ENCODE results near the gene DDO.

DDO gene

DNA sequence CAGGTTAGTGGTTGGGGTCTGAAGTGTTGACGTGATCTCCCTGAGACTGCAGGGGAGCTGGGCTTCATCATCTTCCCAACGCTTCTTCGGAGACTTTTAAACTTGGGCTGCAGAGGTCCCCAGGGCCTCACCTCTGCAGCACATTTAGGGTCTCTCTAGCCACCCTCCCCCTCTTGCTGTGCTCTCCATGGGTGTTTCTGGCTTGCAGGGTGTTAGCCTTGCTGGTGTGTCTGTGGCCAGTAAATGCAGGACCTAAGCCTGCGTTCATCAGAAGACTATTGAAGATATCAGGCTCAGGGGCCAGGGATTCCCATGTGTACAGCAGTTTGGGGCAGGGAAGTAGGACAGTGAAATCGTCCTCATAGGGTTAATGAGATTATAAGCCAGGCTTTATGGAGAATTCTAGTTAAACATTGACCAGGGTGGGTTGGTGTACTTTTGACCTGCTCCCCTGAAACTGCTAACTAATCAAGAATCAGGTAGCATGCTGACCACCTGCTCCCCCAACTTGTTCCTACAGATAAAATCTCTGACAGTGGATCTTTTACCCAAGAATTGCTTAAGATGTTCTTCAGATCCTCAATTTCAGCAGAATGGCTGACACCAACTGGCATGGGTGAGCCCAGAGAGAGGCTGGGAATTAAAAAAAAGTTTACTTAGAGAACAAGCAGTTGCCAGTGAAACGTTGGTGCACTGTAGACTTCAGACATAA is 3.8 kb upstream of the DDO start:
- DNase-seq (ENCODE audit: low read depth): no peak

GRCh38 chr6:110418594-110418993 is 3.2 kb upstream of the DDO start:
- DNase-seq (ENCODE audit: low read depth): no peak

GRCh38 chr6:110414669-110415068 is 706 bp downstream of the DDO start:
- DNase-seq (ENCODE audit: low read depth): no peak

DNA sequence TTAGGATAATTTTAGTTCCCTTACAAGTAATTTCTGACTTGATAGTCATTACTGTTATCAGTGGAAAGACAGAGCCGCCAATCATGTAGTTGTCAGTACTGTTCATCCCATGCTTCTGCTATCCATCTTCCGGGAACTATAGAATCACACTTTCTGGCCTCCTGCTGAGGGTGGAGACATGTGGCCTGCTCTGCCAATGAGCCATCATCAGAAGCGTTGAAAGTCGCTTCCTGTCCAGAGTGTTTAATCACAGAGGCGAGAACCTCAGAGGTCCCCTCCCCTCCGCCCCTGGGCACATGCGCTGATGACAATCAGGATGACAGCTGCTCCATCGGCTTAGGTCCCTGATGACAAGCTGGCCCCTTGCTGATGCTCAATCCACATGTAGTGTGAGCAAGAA is 3.0 kb downstream of the DDO start:
- no peak for DNase-seq (ENCODE audit: low read depth)

DNA sequence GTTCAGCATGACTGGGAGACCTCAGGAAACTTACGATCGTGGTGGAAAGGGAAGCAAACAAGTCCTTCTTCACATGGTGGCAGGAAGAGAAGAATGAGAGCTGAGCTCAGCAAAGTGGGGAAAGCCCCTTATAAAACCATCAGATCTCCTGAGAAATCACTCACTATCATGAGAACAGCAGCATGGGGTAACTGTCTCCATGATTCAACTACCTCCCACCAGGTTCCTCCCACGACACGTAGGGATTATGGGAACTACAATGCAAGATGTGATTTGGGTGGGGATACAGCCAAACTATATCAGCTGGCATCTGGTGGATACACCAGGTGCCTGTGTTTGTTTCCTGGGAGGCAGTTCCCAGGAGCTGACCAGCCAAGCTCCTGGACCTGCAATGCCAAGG is 4.9 kb downstream of the DDO start:
- no peak for DNase-seq (ENCODE audit: low read depth)

- no peak for DNase-seq (ENCODE audit: low read depth)
Measured at GRCh38 chr6:110409794-110410193, 5.6 kb downstream of the DDO start.

DNA sequence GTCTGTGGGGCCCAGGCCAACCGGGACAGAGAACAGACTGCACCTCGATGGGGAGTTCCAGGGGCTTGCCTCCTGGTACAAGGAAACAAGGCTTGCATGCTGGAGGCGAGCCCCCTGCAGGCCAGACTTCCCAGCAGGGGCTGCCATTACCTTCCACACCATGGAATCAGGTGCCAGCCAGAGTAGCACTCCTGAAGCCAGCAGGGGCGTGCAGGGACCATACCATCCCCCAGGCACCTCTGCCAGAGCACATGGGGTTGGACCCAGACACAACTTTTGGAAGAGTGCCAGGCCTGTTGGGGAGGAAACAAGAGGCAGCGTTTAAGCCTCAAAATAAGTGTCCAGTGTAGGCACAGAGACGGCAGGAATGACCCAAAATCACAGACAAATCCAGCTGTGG is 6.5 kb downstream of the DDO start:
- no peak for DNase-seq (ENCODE audit: low read depth)

DNA sequence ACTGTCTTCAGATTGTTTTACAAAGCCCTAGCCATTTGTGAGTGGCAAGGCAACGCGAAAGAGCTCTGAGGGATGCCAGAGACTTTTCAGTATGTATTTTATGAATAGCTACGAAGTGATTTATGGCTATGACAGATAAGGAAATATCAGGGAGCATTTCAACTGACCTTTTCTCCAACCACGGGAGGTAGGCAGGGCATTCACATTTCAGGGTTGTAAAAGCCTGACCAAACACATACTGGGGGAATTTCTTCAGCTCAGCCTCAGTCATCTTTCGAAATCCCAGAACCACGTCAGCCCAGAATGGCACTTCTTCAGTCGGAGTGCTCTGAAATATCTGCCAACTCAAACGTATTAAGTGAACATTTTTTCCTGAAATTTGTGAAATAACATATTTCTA is 10.8 kb downstream of the DDO start:
- DNase-seq (ENCODE audit: low read depth): no peak

GRCh38 chr6:110401585-110402176 is 13.7 kb downstream of the DDO start:
- DNase-seq (ENCODE audit: low read depth): no peak

- DNase-seq (ENCODE audit: low read depth): no peak
Measured at GRCh38 chr6:110400208-110400607, 15.2 kb downstream of the DDO start.

DNA sequence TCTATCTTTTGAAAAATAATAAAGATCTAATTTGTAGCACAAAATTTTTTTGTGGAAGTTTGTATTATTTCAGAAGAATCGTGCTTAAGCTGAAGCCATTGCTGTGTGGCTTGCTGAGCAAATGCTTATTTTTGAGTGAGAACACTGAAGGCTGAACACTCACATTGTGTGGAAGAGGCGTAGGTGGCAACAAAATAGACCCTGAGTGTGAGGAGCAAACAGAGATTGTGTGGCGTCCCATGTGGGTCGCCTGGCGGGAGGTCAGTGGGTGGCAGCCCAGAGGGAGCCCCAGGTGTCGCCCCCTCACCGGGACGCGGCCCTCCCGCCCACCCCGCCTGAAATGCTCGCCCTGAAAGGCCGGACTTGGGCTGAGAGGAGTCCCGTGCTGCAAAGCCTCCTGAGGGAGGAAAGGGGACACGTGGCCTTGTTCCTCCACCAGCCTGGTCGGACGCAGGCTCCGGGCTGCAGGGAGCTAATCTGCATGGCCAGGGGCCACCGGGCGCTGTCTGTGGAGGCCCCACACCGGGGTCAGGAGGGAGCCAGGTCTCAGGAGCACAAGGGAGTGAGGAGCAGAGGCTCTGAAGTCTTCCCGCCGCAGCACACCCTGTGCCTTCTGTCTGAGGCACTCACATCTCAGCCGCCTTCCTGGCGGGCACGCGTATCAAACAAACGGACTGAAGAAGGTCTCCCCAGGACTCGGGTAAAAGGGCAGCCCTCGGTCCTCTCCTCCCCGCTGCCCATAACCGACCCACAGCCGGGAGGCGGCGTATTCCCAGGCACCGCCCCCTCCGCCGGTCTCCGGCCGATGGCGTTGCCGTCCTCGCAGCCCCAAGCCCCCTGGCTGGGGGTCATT is 15.9 kb downstream of the DDO start:
- no peak for DNase-seq (ENCODE audit: low read depth)

- no peak for DNase-seq (ENCODE audit: low read depth)
Measured at GRCh38 chr6:110398778-110399177, 16.6 kb downstream of the DDO start.

GRCh38 chr6:110395221-110395620 is 20.2 kb downstream of the DDO start:
- DNase-seq (ENCODE audit: low read depth): no peak

DNA sequence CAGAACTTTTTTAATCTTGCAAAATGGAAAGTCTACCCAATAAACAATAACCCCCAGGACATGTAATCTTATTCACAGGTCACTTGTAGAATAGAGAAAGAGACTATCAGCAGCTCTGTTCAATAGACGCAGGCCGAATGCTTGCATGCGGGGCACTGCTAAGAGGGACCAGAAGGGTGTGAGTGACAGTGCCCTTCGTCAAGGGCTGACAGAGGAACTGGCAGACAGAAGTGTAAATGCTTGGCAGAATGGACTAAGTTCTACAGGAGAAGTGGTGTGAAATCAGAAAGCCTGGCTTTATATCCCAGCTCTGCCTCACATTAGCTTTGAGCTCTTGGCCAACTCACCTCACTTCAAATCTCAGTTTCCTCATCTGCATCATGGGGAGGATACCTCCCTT is 21.0 kb downstream of the DDO start:
- DNase-seq (ENCODE audit: low read depth): no peak

- DNase-seq (ENCODE audit: low read depth): no peak
Measured at GRCh38 chr6:110392727-110393126, 22.6 kb downstream of the DDO start.

DNA sequence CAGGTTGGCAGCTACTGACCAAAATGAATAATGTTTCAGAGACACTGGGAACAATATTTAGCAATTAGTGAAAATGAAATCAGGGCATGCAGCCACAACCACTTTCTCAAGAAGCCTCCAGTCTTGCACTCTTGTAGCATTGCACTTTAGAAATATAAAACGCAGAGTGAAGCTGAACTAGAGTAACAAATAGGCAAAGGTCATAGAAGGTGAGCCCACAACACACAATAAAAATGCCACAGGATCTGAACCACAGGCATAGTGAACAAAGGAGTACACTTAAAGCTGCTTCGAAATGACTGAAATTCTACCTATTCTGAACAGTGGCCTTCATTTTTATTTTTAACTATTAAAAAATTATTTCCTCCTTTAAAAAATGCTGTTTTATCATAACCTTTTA is 25.0 kb downstream of the DDO start:
- no peak for DNase-seq (ENCODE audit: low read depth)

DNA sequence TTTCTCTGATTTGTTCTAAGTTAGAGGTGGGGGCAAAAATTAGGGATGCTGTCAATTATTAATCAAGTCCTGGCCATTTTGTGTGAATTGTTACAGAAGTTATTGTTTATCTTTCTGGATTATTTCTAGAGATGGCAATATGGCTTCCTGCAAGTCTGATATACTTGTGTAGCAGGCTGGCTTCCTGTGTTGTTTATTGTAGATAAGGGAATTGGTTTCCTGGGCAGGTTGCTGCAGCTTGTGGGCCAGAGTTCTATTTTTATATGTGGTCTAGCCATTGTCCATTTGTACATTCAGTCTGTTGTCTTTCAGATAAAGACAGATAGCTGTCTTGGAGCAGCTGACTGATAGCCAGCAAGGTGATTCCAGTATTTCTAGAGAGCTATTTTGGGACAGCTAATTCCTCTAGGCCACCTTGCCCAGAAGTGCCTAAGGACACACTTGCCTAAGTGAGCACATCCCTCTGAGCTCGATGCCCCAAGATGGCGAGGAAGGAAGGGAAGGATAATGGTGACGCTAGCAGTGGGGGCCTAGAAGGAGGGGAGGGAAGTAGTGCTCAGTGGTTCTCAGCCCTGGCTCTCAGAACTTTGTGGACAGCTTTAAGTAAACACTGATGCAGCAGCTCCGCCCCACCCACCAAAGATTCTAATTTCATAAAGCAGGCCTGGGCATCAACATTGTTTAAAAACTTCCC is 25.5 kb downstream of the DDO start:
- no peak for DNase-seq (ENCODE audit: low read depth)

DNA sequence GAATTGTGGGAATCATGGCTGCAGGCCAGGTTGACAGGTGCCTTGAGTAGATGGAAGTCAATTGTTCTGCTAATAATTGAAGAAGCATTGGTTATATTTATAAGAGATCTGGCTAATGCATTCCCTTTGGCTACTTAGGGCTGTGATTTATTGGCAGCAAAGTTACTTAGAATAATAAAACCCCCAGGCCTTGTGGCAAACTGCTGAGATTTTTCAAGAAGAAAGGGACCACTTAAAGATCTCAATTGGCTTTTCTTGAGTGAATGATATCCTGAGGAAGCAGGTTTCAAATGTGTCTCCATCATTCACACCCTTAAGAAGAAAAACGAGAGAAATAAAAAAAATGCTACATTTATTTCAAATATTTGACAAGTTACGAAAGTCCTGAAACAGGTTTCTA is 27.4 kb downstream of the DDO start:
- DNase-seq (ENCODE audit: low read depth): no peak

- no peak for DNase-seq (ENCODE audit: low read depth)
Measured at GRCh38 chr6:110385458-110385863, 29.9 kb downstream of the DDO start.

DNA sequence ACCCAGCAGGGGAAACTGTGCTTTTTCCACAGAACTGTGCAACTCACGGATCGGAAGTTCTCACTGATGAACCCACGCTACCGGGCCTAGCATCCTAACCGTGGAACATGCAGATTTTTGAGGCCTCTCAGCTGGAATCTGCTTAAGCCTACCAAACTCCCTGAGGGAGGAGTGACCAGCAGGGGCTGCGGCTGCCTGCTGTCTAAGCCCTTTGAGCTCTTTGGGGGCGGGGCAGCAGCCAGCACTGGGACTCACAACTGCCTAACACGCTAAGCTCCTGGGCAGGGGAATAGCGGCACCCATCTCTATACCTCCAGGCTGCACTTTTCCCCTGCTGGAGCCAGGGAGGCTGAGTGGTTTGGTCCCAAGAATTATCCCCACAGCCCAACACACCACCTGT is 36.8 kb downstream of the DDO start:
- no peak for DNase-seq (ENCODE audit: low read depth)

GRCh38 chr6:110369066-110369465 is 46.3 kb downstream of the DDO start:
- no peak for DNase-seq (ENCODE audit: low read depth)

GRCh38 chr6:110368284-110368683 is 47.1 kb downstream of the DDO start:
- no peak for DNase-seq (ENCODE audit: low read depth)

- no peak for DNase-seq (ENCODE audit: low read depth)
Measured at GRCh38 chr6:110367825-110368224, 47.5 kb downstream of the DDO start.
